ENCODE data around the gene ZCCHC8. TPM values are rescaled to one million over a fixed set of nuclear protein-coding genes. Genes with fewer than 3 reads are reported as not detected.
"Not testable (repeated sequence)": the region's sequence is repeated elsewhere in the genome, so short reads cannot be mapped to it uniquely, and the experiment has no call there.

Gene ZCCHC8
- total RNA-seq, 1 donor from 2014 or later = 32.4 TPM

DNA sequence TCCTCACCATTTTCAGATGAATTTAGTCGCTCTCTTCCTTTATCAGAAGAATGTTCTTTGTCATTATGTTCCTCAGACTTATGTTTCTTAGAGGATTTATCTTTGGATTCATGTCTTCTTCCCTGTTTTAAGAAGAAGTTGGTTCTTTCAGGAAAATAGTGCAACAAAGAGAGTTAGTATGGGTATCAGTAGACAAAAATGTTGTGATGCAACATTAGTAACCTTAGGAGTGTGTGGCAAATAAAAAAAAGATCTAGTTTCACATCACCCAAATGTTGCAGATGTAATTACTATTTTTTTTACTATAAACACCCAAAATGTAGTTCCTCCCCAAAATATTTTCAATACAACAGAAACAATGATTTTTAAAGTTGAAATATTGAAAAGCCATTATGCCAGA, 18.2 kb upstream of the ZCCHC8 start:
- TF ChIP-seq, protein P1, sequence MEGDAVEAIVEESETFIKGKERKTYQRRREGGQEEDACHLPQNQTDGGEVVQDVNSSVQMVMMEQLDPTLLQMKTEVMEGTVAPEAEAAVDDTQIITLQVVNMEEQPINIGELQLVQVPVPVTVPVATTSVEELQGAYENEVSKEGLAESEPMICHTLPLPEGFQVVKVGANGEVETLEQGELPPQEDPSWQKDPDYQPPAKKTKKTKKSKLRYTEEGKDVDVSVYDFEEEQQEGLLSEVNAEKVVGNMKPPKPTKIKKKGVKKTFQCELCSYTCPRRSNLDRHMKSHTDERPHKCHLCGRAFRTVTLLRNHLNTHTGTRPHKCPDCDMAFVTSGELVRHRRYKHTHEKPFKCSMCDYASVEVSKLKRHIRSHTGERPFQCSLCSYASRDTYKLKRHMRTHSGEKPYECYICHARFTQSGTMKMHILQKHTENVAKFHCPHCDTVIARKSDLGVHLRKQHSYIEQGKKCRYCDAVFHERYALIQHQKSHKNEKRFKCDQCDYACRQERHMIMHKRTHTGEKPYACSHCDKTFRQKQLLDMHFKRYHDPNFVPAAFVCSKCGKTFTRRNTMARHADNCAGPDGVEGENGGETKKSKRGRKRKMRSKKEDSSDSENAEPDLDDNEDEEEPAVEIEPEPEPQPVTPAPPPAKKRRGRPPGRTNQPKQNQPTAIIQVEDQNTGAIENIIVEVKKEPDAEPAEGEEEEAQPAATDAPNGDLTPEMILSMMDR (conservative IDR thresholded peaks at IDR 0.05) = no peak
- no peak overlapping the region for H3K27ac Mint-ChIP-seq (ENCODE audit: unreplicated experiment)
- H3K4me3 Mint-ChIP-seq = no peak overlapping the region
- H3K36me3 Mint-ChIP-seq (ENCODE audit: low read depth) = peaks cover 30% of the 10 kb centered on the region
- DNase-seq (ENCODE audit: low read depth, low spot score) = no peak
- H3K4me1 Mint-ChIP-seq = peaks cover 20% of the 10 kb centered on the region
- no peaks in the 10 kb centered on the region for H3K27me3 Mint-ChIP-seq (ENCODE audit: low read depth)
- H3K9me3 Mint-ChIP-seq = no peaks in the 10 kb centered on the region

GRCh38 chr12:122517877-122518276, 17.1 kb upstream of the ZCCHC8 start:
- Mint-ChIP-seq H3K27me3 (ENCODE audit: low read depth) (no peaks in the 10 kb centered on the region), H3K27ac (ENCODE audit: unreplicated experiment) (no peak overlapping the region), H3K4me1 (peaks cover 9% of the 10 kb centered on the region), H3K9me3 (no peaks in the 10 kb centered on the region), H3K36me3 (ENCODE audit: low read depth) (peaks cover 25% of the 10 kb centered on the region), H3K4me3 (no peak overlapping the region)
- TF ChIP-seq, protein P1 (conservative IDR thresholded peaks at IDR 0.05) = no peak
- DNase-seq (ENCODE audit: low read depth, low spot score) = no peak

DNA sequence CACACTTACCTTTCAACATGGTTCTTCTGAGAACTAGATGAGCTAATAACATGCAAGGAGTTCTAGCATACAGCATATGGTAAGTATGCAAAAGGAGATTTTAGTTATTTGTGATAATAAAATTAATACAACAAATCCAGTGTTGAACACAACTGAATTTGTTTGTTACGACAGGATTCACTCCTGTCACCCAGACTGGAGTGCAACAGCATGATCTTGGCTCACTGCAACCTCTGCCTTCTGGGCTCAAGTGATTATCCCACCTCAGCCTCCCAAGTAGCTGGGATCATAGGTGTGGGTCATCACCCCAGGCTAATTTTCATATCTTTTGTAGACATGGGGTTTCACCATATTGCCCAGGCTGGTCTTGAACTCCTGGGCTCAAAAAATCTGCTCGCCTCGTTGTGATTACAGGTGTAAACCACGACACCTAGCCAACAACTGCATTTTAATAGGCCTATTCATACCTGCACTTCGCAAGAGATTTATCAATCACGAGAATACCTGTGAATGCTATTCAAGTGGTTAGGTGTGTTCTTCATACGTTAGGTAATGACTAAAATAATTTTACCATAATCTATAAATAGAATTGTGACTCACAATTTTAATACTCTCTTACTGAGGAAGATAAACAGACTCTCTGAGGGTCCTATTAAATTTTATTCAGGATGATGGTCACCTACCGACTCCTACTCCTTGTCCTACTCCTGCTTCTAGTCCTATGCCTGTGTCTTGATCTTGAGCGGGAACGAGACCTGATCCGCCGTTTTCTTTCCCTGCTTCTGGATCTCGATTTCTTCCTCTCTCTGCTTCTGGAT, 16.0 kb upstream of the ZCCHC8 start:
- TF ChIP-seq, protein P1 (conservative IDR thresholded peaks at IDR 0.05) = no peak
- no peak overlapping the region for H3K4me3 Mint-ChIP-seq
- no peaks in the 10 kb centered on the region for H3K27me3 Mint-ChIP-seq (ENCODE audit: low read depth)
- H3K4me1 Mint-ChIP-seq = no peaks in the 10 kb centered on the region
- H3K36me3 Mint-ChIP-seq (ENCODE audit: low read depth) = peaks cover 31% of the 10 kb centered on the region
- no peaks in the 10 kb centered on the region for H3K9me3 Mint-ChIP-seq
- no peak overlapping the region for H3K27ac Mint-ChIP-seq (ENCODE audit: unreplicated experiment)
- no peak for DNase-seq (ENCODE audit: low read depth, low spot score)

DNA sequence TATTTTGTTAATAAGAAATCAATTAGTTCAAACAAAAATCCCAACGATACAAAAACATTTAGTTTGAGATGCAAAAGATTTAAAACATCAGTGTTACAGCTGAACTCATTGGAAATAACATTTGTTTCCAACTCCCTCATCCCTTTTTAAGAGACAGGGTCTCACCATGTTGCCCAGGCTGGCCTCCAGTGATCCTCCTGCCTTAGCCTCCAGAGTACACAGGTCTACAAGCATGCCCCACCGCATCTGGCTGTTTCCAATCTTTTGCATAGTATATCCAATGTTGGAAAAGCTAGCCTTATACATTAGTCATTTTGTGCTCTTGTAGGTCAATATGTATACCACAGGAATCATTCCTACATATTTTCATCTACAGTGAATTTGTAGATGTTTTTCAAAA, 14.5 kb upstream of the ZCCHC8 start:
- H3K4me1 Mint-ChIP-seq = no peaks in the 10 kb centered on the region
- peaks cover 29% of the 10 kb centered on the region for H3K36me3 Mint-ChIP-seq (ENCODE audit: low read depth)
- DNase-seq (ENCODE audit: low read depth, low spot score) = no peak

GRCh38 chr12:122513660-122514059, 12.9 kb upstream of the ZCCHC8 start:
- TF ChIP-seq, protein P1 (conservative IDR thresholded peaks at IDR 0.05) = no peak
- Mint-ChIP-seq H3K27me3 (ENCODE audit: low read depth) (no peaks in the 10 kb centered on the region), H3K4me1 (no peaks in the 10 kb centered on the region), H3K9me3 (no peaks in the 10 kb centered on the region), H3K4me3 (no peak overlapping the region), H3K36me3 (ENCODE audit: low read depth) (peaks cover 21% of the 10 kb centered on the region), H3K27ac (ENCODE audit: unreplicated experiment) (no peak overlapping the region)
- DNase-seq (ENCODE audit: low read depth, low spot score) = no peak

More for the DNA sequence above, 14.5 kb upstream of the ZCCHC8 start:
- TF ChIP-seq, protein P1 (conservative IDR thresholded peaks at IDR 0.05) = no peak
- H3K4me3 Mint-ChIP-seq = no peak overlapping the region
- H3K27me3 Mint-ChIP-seq (ENCODE audit: low read depth) = no peaks in the 10 kb centered on the region
- H3K27ac Mint-ChIP-seq (ENCODE audit: unreplicated experiment) = no peak overlapping the region
- no peaks in the 10 kb centered on the region for H3K9me3 Mint-ChIP-seq

DNA sequence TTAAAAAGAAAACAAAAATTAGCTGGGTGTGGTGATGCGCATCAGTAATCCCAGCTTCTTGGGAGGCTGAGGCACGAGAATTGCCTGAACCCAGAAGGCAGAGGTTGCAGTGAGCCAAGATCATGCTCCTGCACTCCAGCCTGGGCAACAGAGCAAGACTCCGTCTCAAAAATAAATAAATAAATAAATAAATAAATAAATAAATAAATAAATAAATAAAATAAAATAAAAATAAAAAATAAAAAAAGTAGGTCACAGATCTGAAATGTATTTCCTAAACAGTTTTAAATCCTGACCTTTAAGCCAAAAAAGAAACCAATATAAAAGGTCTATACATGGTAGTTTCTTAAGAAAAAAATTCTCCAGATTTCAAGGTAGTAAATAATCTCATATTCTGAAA, 12.3 kb upstream of the ZCCHC8 start:
- peaks cover 21% of the 10 kb centered on the region for H3K36me3 Mint-ChIP-seq (ENCODE audit: low read depth)

More for the DNA sequence above, 12.3 kb upstream of the ZCCHC8 start:
- not testable (repeated sequence) for H3K4me3 Mint-ChIP-seq; H3K4me1 Mint-ChIP-seq; H3K9me3 Mint-ChIP-seq; DNase-seq (ENCODE audit: low read depth, low spot score); H3K27ac Mint-ChIP-seq (ENCODE audit: unreplicated experiment); H3K27me3 Mint-ChIP-seq (ENCODE audit: low read depth)
